ENCODE measurements around the gene NEIL3.

NEIL3 gene

DNA sequence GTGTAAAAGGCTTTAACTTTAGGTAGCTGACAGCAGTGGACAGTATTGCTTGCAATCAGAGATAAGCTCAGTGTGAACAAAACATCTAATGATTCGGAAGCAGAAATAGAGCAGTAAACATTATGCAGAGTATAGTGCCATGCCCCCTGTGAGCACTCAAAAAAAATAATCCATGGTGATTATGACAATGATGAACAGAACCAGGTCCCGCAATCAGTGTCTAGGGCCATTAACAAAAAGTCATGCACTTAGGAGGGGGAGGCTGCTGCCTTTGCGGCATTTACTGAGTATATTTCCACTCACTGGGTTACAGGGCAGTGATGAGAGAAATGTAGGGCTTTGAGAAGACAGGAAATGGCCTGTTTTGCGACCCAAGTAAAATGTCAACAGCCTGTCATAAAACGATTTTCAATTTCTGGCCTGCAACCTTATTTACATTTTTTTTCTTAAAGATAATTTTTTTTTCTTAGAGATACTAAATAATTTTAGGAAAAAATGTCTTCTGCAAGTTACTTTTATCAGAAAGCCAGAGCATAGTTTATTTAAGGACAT is 27.3 kb upstream of the NEIL3 start:
- Histone ChIP-seq H3K27me3 (ENCODE audit: control insufficient read depth, insufficient read depth, low read length) (no peaks in the 10 kb centered on the region), H3K36me3 (ENCODE audit: insufficient read depth, low read length) (no peaks in the 10 kb centered on the region), H3K4me2 (ENCODE audit: low read length) (no peak overlapping the region), H3K4me1 (ENCODE audit: control insufficient read depth, insufficient read depth, low read length) (no peaks in the 10 kb centered on the region), H3K9ac (ENCODE audit: low read depth, low read length) (no peak overlapping the region), H3K9me3 (replicated peaks; ENCODE audit: low read length) (no peaks in the 10 kb centered on the region), H3K4me3 (ENCODE audit: low read length) (no peak overlapping the region)

- no peaks in the 10 kb centered on the region for H3K9me3 ChIP-seq (replicated peaks; ENCODE audit: low read length)
- H3K27me3 ChIP-seq (ENCODE audit: control insufficient read depth, insufficient read depth, low read length), result no peaks in the 10 kb centered on the region
- H3K4me1 ChIP-seq (ENCODE audit: control insufficient read depth, insufficient read depth, low read length), result no peaks in the 10 kb centered on the region
- H3K36me3 ChIP-seq (ENCODE audit: insufficient read depth, low read length), result no peaks in the 10 kb centered on the region
- no peak overlapping the region for H3K9ac ChIP-seq (ENCODE audit: low read depth, low read length)
- H3K4me2 ChIP-seq (ENCODE audit: low read length), result no peak overlapping the region
- no peak overlapping the region for H3K4me3 ChIP-seq (ENCODE audit: low read length)
Observed at GRCh38 chr4:177283167-177283566, 26.5 kb upstream of the NEIL3 start.

DNA sequence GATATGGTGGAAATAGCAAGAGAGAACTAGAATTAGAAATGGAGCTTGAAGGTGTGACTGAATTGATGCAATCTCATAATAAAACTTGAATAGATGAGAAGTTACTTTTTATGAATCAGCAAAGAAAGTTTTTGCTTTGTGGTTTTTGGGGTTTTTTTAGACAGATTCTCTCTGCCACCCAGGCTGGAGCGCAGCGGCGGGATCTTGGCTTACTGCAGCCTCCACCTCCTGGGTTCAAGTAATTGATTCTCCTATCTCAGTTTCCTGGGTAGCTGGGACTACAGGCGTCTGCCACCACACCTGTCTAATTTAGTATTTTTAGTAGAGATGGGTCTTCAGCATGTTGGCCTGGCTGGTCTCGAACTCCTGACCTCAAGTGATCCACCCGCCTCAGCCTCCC is 23.7 kb upstream of the NEIL3 start:
- Histone ChIP-seq H3K4me1 (ENCODE audit: control insufficient read depth, insufficient read depth, low read length) (no peaks in the 10 kb centered on the region), H3K36me3 (ENCODE audit: insufficient read depth, low read length) (no peaks in the 10 kb centered on the region), H3K4me2 (ENCODE audit: low read length) (no peak overlapping the region), H3K27me3 (ENCODE audit: control insufficient read depth, insufficient read depth, low read length) (no peaks in the 10 kb centered on the region), H3K4me3 (ENCODE audit: low read length) (no peak overlapping the region), H3K9ac (ENCODE audit: low read depth, low read length) (no peak overlapping the region), H3K9me3 (replicated peaks; ENCODE audit: low read length) (no peaks in the 10 kb centered on the region)

DNA sequence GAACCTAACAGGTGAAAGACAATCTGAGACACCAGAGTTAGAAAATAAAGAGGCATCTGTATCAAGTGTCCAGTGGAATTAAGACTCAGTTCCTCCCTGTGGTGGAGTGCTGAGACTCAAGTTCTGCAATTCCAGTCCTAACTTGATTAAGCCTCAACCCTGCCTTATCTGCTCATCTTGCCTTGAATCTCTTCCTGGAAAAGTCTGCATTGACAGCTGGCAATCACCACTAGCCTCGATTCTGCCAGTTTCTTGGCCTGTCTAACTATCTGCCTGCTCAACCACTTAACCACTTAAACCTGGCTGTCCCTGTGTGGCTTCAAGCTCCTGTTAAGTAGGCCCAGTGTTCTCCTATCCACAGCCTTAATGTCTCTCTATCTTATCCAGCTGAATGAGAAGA is 22.4 kb upstream of the NEIL3 start:
- H3K4me3 ChIP-seq (ENCODE audit: low read length), result no peak overlapping the region
- no peaks in the 10 kb centered on the region for H3K9me3 ChIP-seq (replicated peaks; ENCODE audit: low read length)
- H3K4me2 ChIP-seq (ENCODE audit: low read length), result no peak overlapping the region
- no peaks in the 10 kb centered on the region for H3K36me3 ChIP-seq (ENCODE audit: insufficient read depth, low read length)
- H3K9ac ChIP-seq (ENCODE audit: low read depth, low read length), result no peak overlapping the region
- no peaks in the 10 kb centered on the region for H3K4me1 ChIP-seq (ENCODE audit: control insufficient read depth, insufficient read depth, low read length)
- no peaks in the 10 kb centered on the region for H3K27me3 ChIP-seq (ENCODE audit: control insufficient read depth, insufficient read depth, low read length)

GRCh38 chr4:177288335-177288734 is 21.3 kb upstream of the NEIL3 start:
- H3K9me3 ChIP-seq (replicated peaks; ENCODE audit: low read length), result no peaks in the 10 kb centered on the region
- no peaks in the 10 kb centered on the region for H3K27me3 ChIP-seq (ENCODE audit: control insufficient read depth, insufficient read depth, low read length)
- no peaks in the 10 kb centered on the region for H3K36me3 ChIP-seq (ENCODE audit: insufficient read depth, low read length)
- H3K4me1 ChIP-seq (ENCODE audit: control insufficient read depth, insufficient read depth, low read length), result no peaks in the 10 kb centered on the region
- H3K9ac ChIP-seq (ENCODE audit: low read depth, low read length), result no peak overlapping the region
- no peak overlapping the region for H3K4me2 ChIP-seq (ENCODE audit: low read length)
- no peak overlapping the region for H3K4me3 ChIP-seq (ENCODE audit: low read length)

DNA sequence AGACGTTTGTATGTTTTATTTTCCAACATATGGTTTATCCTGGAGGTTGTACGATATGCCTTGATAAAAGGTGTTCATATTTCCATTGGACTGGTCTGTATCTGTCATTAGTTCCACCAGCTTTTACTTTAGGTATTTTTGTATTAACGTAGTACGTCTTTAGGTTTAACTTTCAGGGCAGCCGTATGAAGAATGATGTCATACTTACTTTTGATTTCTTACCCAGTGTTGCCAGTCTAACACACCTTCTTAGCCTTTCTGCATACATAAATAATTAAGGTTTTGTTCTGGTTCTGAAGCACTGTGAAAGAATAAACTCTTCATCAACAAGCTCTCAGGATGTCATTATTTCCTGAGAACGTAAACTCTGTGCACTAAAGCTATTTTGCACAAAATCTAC is 18.9 kb upstream of the NEIL3 start:
- no peak overlapping the region for H3K4me2 ChIP-seq (ENCODE audit: low read length)
- no peaks in the 10 kb centered on the region for H3K4me1 ChIP-seq (ENCODE audit: control insufficient read depth, insufficient read depth, low read length)
- no peak overlapping the region for H3K9ac ChIP-seq (ENCODE audit: low read depth, low read length)
- no peaks in the 10 kb centered on the region for H3K9me3 ChIP-seq (replicated peaks; ENCODE audit: low read length)
- no peak overlapping the region for H3K4me3 ChIP-seq (ENCODE audit: low read length)
- no peaks in the 10 kb centered on the region for H3K27me3 ChIP-seq (ENCODE audit: control insufficient read depth, insufficient read depth, low read length)
- H3K36me3 ChIP-seq (ENCODE audit: insufficient read depth, low read length), result no peaks in the 10 kb centered on the region

DNA sequence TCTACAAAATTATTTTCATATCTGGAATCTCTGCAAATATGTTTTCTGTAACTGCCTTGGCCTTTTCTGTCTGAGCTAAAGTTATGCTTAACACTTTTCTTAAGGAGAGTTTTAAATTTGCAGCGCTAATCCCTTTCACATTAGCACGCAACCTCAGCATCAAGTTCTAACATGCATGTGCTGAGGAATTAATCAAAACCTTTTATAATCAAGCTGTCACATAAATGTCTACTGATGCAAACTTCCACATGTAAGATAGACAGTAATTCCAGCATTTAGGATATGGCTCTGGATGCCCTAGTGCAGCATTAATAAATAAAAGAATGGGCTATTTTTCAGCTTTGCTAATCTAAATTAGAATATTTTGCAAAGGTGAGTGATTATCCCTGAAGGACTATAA is 17.5 kb upstream of the NEIL3 start:
- H3K4me2 ChIP-seq (ENCODE audit: low read length), result no peak overlapping the region
- H3K4me1 ChIP-seq (ENCODE audit: control insufficient read depth, insufficient read depth, low read length), result no peaks in the 10 kb centered on the region
- no peaks in the 10 kb centered on the region for H3K36me3 ChIP-seq (ENCODE audit: insufficient read depth, low read length)
- no peak overlapping the region for H3K9ac ChIP-seq (ENCODE audit: low read depth, low read length)
- H3K27me3 ChIP-seq (ENCODE audit: control insufficient read depth, insufficient read depth, low read length), result no peaks in the 10 kb centered on the region
- H3K9me3 ChIP-seq (replicated peaks; ENCODE audit: low read length), result no peaks in the 10 kb centered on the region
- H3K4me3 ChIP-seq (ENCODE audit: low read length), result no peak overlapping the region

GRCh38 chr4:177293208-177294033 is 16.3 kb upstream of the NEIL3 start:
- H3K9me3 ChIP-seq (replicated peaks; ENCODE audit: low read length), result peaks cover 7% of the 10 kb centered on the region
- H3K36me3 ChIP-seq (ENCODE audit: insufficient read depth, low read length), result no peaks in the 10 kb centered on the region
- no peak overlapping the region for H3K4me2 ChIP-seq (ENCODE audit: low read length)
- H3K4me1 ChIP-seq (ENCODE audit: control insufficient read depth, insufficient read depth, low read length), result no peaks in the 10 kb centered on the region
- no peak overlapping the region for H3K9ac ChIP-seq (ENCODE audit: low read depth, low read length)
- H3K27me3 ChIP-seq (ENCODE audit: control insufficient read depth, insufficient read depth, low read length), result no peaks in the 10 kb centered on the region
- no peak overlapping the region for H3K4me3 ChIP-seq (ENCODE audit: low read length)

- Histone ChIP-seq H3K4me1 (ENCODE audit: control insufficient read depth, insufficient read depth, low read length) (peaks cover 5% of the 10 kb centered on the region), H3K9me3 (replicated peaks; ENCODE audit: low read length) (peaks cover 7% of the 10 kb centered on the region), H3K36me3 (ENCODE audit: insufficient read depth, low read length) (no peaks in the 10 kb centered on the region), H3K9ac (ENCODE audit: low read depth, low read length) (no peak overlapping the region), H3K4me2 (ENCODE audit: low read length) (no peak overlapping the region), H3K4me3 (ENCODE audit: low read length) (no peak overlapping the region), H3K27me3 (ENCODE audit: control insufficient read depth, insufficient read depth, low read length) (no peaks in the 10 kb centered on the region)
Observed at GRCh38 chr4:177297785-177298391, 11.8 kb upstream of the NEIL3 start.

DNA sequence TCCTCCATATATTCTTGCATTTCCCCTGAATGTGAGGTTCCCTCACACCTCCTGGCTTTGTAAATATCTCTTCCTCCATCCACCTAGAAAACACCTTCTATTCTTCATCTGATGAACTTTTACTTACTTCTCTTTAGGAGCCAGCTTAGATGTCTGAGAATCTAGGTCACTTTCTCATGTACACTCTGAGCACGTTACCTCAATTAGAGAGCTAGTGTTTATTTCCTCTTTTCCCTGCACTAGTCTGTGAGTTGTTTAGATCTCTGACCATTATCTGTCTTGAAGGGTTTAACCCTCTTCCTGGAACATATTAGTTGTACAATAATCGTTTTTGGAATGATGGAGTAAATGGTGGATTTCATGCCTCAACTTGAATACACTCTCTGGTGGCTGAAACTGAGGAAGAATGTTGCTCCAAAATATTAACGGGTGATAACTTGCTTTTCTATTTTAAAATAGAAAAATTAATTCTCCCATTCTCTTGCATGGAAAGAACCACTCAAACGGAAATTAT is 8.5 kb upstream of the NEIL3 start:
- Histone ChIP-seq H3K4me2 (ENCODE audit: low read length) (no peak overlapping the region), H3K27me3 (ENCODE audit: control insufficient read depth, insufficient read depth, low read length) (no peaks in the 10 kb centered on the region), H3K36me3 (ENCODE audit: insufficient read depth, low read length) (no peaks in the 10 kb centered on the region), H3K4me3 (ENCODE audit: low read length) (no peak overlapping the region), H3K9ac (ENCODE audit: low read depth, low read length) (no peak overlapping the region), H3K4me1 (ENCODE audit: control insufficient read depth, insufficient read depth, low read length) (peaks cover 5% of the 10 kb centered on the region), H3K9me3 (replicated peaks; ENCODE audit: low read length) (peaks cover 7% of the 10 kb centered on the region)

DNA sequence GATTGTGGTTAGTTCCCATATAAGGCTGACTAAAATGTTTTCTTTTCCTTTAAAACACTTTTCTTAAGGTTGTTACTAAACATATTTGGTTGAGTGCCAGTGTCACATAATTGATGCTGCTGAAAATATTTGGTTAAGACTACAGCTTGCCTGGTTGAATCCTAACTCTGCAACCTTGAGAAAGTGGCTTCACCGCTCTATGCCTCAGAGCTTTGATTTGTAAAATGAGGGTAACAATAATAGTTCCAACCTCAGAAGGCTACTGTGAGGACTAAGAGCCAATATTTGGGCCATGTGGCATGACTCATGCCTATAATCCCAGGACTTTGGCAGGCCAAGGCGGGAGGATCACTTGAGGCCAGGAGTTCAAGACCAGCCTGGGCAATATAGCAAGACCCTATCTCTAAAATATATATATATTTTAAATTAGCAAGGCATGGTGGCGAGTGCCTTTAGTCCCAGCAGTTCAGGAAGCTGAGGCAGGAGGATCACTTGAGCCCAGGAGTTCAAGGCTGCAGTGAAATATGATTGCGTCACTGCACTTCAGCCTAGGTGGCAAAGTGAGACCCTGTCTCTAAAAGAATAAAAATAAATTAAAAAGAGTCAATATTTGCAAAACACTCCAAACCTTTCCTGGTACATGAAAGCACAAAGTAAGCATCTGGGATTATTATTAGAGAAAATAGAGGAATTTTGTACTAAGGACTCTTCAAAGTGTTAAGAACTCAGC is 7.1 kb upstream of the NEIL3 start:
- H3K9ac ChIP-seq (ENCODE audit: low read depth, low read length), result no peak overlapping the region
- no peaks in the 10 kb centered on the region for H3K27me3 ChIP-seq (ENCODE audit: control insufficient read depth, insufficient read depth, low read length)
- no peak overlapping the region for H3K4me3 ChIP-seq (ENCODE audit: low read length)

More for the DNA sequence above, 7.1 kb upstream of the NEIL3 start:
- H3K9me3 ChIP-seq (replicated peaks; ENCODE audit: low read length), result peaks cover 7% of the 10 kb centered on the region
- H3K4me2 ChIP-seq (ENCODE audit: low read length), result no peak overlapping the region
- H3K36me3 ChIP-seq (ENCODE audit: insufficient read depth, low read length), result no peaks in the 10 kb centered on the region
- H3K4me1 ChIP-seq (ENCODE audit: control insufficient read depth, insufficient read depth, low read length), result peaks cover 5% of the 10 kb centered on the region

Measured in skeletal muscle satellite cell (primary cell).